ENCODE data around the gene MBNL1. TPM values are rescaled to one million over a fixed set of nuclear protein-coding genes. Genes with fewer than 3 reads are reported as not detected.

MBNL1 gene
- total RNA-seq, 1 experiment from 2014 or later = 139 TPM

GRCh38 chr3:152225201-152225600 lies 43.5 kb upstream of the MBNL1 start:
- ChIA-PET CTCF (no interaction called here), POLR2A (interaction anchor here (0.8 kb wide), 1 partner anchor 42 kb away, joined by 3 read pairs; no protein-coding TSS in a partner anchor)
- Mint-ChIP-seq H3K4me1 (ENCODE audit: insufficient read depth, unreplicated experiment) (peaks cover 11% of the 10 kb centered on the region), H3K27me3 (ENCODE audit: insufficient read depth, unreplicated experiment) (no peaks in the 10 kb centered on the region), H3K36me3 (ENCODE audit: insufficient read depth, unreplicated experiment) (no peaks in the 10 kb centered on the region), H3K4me3 (ENCODE audit: unreplicated experiment) (no peak overlapping the region), H3K27ac (ENCODE audit: low read depth, unreplicated experiment) (no peak overlapping the region), H3K9me3 (ENCODE audit: unreplicated experiment) (no peaks in the 10 kb centered on the region)
- no peak for TF ChIP-seq CTCF (IDR thresholded peaks at IDR 0.05; ENCODE audit: unreplicated experiment)
- DNase-seq (ENCODE audit: unreplicated experiment) = no peak
- intact Hi-C loops (cut with micrococcal nuclease) = no loop called here
- no TSS peak for BruUV-seq (replicated peaks)

DNA sequence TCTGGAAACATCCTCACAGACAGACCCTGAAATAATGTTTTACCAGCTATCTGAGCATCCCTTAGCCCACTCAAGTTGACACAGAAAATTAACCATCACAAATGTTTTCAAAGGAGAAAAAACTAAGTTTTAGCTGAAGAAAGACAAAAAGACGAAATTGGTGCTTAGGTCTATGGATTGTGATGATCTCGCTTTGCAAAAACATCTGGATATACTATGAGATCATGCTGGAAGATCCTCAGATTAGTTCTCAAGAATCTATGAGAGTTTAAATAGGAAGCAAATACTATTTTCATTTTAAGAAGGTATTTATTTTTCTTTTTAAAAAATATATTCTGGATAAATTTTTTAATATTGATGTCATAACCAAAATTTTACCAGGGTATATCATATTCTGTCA lies 42.6 kb upstream of the MBNL1 start:
- TF ChIP-seq CTCF (IDR thresholded peaks at IDR 0.05; ENCODE audit: unreplicated experiment) = no peak
- intact Hi-C loops (cut with micrococcal nuclease) = no loop called here
- H3K36me3 Mint-ChIP-seq (ENCODE audit: insufficient read depth, unreplicated experiment) = no peaks in the 10 kb centered on the region
- no peaks in the 10 kb centered on the region for H3K27me3 Mint-ChIP-seq (ENCODE audit: insufficient read depth, unreplicated experiment)
- H3K9me3 Mint-ChIP-seq (ENCODE audit: unreplicated experiment) = no peaks in the 10 kb centered on the region
- POLR2A ChIA-PET = no interaction called here
- CTCF ChIA-PET = no interaction called here
- peaks cover 16% of the 10 kb centered on the region for H3K4me1 Mint-ChIP-seq (ENCODE audit: insufficient read depth, unreplicated experiment)
- no peak overlapping the region for H3K4me3 Mint-ChIP-seq (ENCODE audit: unreplicated experiment)
- no peak for DNase-seq (ENCODE audit: unreplicated experiment)
- no TSS peak for BruUV-seq (replicated peaks)
- H3K27ac Mint-ChIP-seq (ENCODE audit: low read depth, unreplicated experiment) = no peak overlapping the region

- Mint-ChIP-seq H3K4me3 (ENCODE audit: unreplicated experiment) (no peak overlapping the region), H3K36me3 (ENCODE audit: insufficient read depth, unreplicated experiment) (no peaks in the 10 kb centered on the region), H3K9me3 (ENCODE audit: unreplicated experiment) (no peaks in the 10 kb centered on the region), H3K27ac (ENCODE audit: low read depth, unreplicated experiment) (no peak overlapping the region), H3K27me3 (ENCODE audit: insufficient read depth, unreplicated experiment) (no peaks in the 10 kb centered on the region), H3K4me1 (ENCODE audit: insufficient read depth, unreplicated experiment) (peaks cover 15% of the 10 kb centered on the region)
- no TSS peak for BruUV-seq (replicated peaks)
- TF ChIP-seq CTCF (IDR thresholded peaks at IDR 0.05; ENCODE audit: unreplicated experiment) = no peak
- DNase-seq (ENCODE audit: unreplicated experiment) = no peak
- intact Hi-C loops (cut with micrococcal nuclease) = no loop called here
- CTCF ChIA-PET = no interaction called here
- POLR2A ChIA-PET = no interaction called here
These were observed 41.7 kb upstream of the MBNL1 start for GRCh38 chr3:152227027-152227426.

DNA sequence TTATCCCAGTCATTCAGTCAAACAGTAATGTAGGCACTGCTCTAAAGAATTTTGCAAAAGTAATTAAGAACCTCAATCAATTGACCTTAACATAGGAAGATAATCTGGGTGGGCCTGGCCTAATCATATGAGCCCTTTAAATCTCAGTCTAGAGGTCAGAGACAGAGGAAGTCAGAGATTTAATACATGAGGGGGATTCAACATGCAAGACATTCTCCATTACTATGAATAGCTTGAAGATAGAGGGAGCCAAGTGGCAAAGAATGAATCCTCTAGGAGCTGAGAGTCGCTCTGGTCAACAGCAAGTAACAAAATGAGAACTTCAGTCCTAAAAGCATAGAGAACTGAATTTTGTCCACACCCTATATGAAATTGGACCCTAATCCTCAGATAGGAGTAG lies 39.0 kb upstream of the MBNL1 start:
- BruUV-seq (replicated peaks) = no TSS peak
- intact Hi-C loops (cut with micrococcal nuclease) = no loop called here
- Mint-ChIP-seq H3K27ac (ENCODE audit: low read depth, unreplicated experiment) (no peak overlapping the region), H3K4me1 (ENCODE audit: insufficient read depth, unreplicated experiment) (peaks cover 5% of the 10 kb centered on the region), H3K36me3 (ENCODE audit: insufficient read depth, unreplicated experiment) (no peaks in the 10 kb centered on the region), H3K27me3 (ENCODE audit: insufficient read depth, unreplicated experiment) (no peaks in the 10 kb centered on the region), H3K4me3 (ENCODE audit: unreplicated experiment) (no peak overlapping the region), H3K9me3 (ENCODE audit: unreplicated experiment) (no peaks in the 10 kb centered on the region)
- TF ChIP-seq CTCF (IDR thresholded peaks at IDR 0.05; ENCODE audit: unreplicated experiment) = no peak
- ChIA-PET CTCF (no interaction called here), POLR2A (no interaction called here)
- DNase-seq (ENCODE audit: unreplicated experiment) = no peak

Measured in MCF 10A (cell line).